Dedifferentiated amniotic fluid mesenchymal stem cell (primary cell): ENCODE measurements around the gene HSFX3.
A peak's percentile ranks its signal among the peaks of the same experiment; 100 is the strongest.
"Not testable (repeated sequence)": the region's sequence is repeated elsewhere in the genome, so short reads cannot be mapped to it uniquely, and the experiment has no call there.

Source experiments
- DNase-seq: peaks from one replicate; pipeline ENCODE4 v3.0.0-alpha.2; 2016; ENCODE audit errors: extremely low spot score

Gene HSFX3

GRCh38 chrX:149517308-149517707, 32.4 kb downstream of the HSFX3 start:
- no peak for DNase-seq

GRCh38 chrX:149516604-149517003, 33.1 kb downstream of the HSFX3 start:
- DNase-seq, result no peak

- DNase-seq, result no peak
Measured at GRCh38 chrX:149515954-149516602, 33.6 kb downstream of the HSFX3 start.

GRCh38 chrX:149513825-149514428, 35.8 kb downstream of the HSFX3 start:
- DNase-seq, result no peak

GRCh38 chrX:149512225-149512885, 37.4 kb downstream of the HSFX3 start:
- no peak for DNase-seq

GRCh38 chrX:149511081-149511480, 38.6 kb downstream of the HSFX3 start:
- no peak for DNase-seq

GRCh38 chrX:149510386-149510785, 39.3 kb downstream of the HSFX3 start:
- no peak for DNase-seq

- no peak for DNase-seq
Measured at GRCh38 chrX:149508467-149508866, 41.3 kb downstream of the HSFX3 start.

GRCh38 chrX:149506349-149506748, 43.4 kb downstream of the HSFX3 start:
- DNase-seq, result no peak

- DNase-seq, result no peak
Measured at GRCh38 chrX:149505671-149506070, 44.1 kb downstream of the HSFX3 start.

GRCh38 chrX:149504915-149505651, 44.6 kb downstream of the HSFX3 start, which contains the start of gene IDS:
IDS (minus strand) TSS chrX:149505306; CDS start chrX:149505137, 169 bp downstream.
- DNase-seq, result peak; percentile 81

GRCh38 chrX:149504226-149504914, 45.4 kb downstream of the HSFX3 start:
- DNase-seq, result peak; percentile 22

GRCh38 chrX:149503446-149503845, 46.3 kb downstream of the HSFX3 start:
- peak; percentile 15 for DNase-seq

GRCh38 chrX:149502923-149503322, 46.8 kb downstream of the HSFX3 start:
- DNase-seq, result not testable (repeated sequence)

- DNase-seq, result no peak
Measured at GRCh38 chrX:149499766-149500165, 50.0 kb downstream of the HSFX3 start.

- DNase-seq, result no peak
Measured at GRCh38 chrX:149498767-149499166, 51.0 kb downstream of the HSFX3 start.
